SK-N-SH treated with all-trans-retinoic acid at 6 μM for 48 hours (cell line): ENCODE measurements around the gene RAD51B.

Source experiments
- ATAC-seq: fragments of 200-7000 bp; cut with Tn5 transposase; 3 replicates; pipeline ENCODE4 v1.9.1; 2020; ENCODE audit warnings: mild to moderate bottlenecking, moderate library complexity
- ARNTL ChIP-seq: fragments of 450-650 bp; formaldehyde crosslinking; IDR thresholded peaks from 2 replicates; pipeline ENCODE4 v1.5.0; 2020; ENCODE audit warnings: low read depth, mild to moderate bottlenecking, moderate library complexity, borderline replicate concordance
- BACH2 ChIP-seq: fragments of 250-450 bp; sonication (Bioruptor Pico); IDR thresholded peaks from 2 replicates; pipeline ENCODE4 v1.9.0; 2021; ENCODE audit warnings: mild to moderate bottlenecking, borderline replicate concordance
- CREB5 ChIP-seq: fragments of 250-450 bp; sonication (Bioruptor Pico); IDR thresholded peaks from 2 replicates; pipeline ENCODE4 v1.5.1; 2020; ENCODE audit warnings: low read depth, mild to moderate bottlenecking, moderate library complexity
- CSDC2 ChIP-seq: fragments of 250-450 bp; sonication (Bioruptor Pico); IDR thresholded peaks from 2 replicates; pipeline ENCODE4 v1.5.0; 2020; ENCODE audit warnings: mild to moderate bottlenecking, moderate library complexity
- CSRNP3 ChIP-seq: fragments of 250-450 bp; sonication (Bioruptor Pico); IDR thresholded peaks from 2 replicates; pipeline ENCODE4 v1.5.1; 2021; ENCODE audit warnings: mild to moderate bottlenecking, moderate library complexity
- ESRRG ChIP-seq: fragments of 250-450 bp; sonication (Bioruptor Pico); IDR thresholded peaks from 2 replicates; pipeline ENCODE4 v1.6.1; 2021; ENCODE audit warnings: mild to moderate bottlenecking
- GLIS3 ChIP-seq: fragments of 250-450 bp; sonication (Bioruptor Pico); IDR thresholded peaks from 2 replicates; pipeline ENCODE4 v1.5.0; 2020; ENCODE audit warnings: mild to moderate bottlenecking, moderate library complexity
- OSR1 ChIP-seq: fragments of 250-450 bp; sonication (Bioruptor Pico); IDR thresholded peaks from 2 replicates; pipeline ENCODE4 v1.8.0; 2022; ENCODE audit warnings: moderate library complexity, mild to moderate bottlenecking, inconsistent platforms
- PATZ1 ChIP-seq: fragments of 250-450 bp; sonication (Bioruptor Pico); IDR thresholded peaks from 2 replicates; pipeline ENCODE4 v1.8.0; 2020; ENCODE audit warnings: mild to moderate bottlenecking, moderate library complexity, borderline replicate concordance
- PPARA ChIP-seq: fragments of 250-450 bp; sonication (Bioruptor Pico); IDR thresholded peaks from 2 replicates; pipeline ENCODE4 v1.5.0; 2020; ENCODE audit warnings: mild to moderate bottlenecking, borderline replicate concordance
- SNAI2 ChIP-seq: fragments of 250-450 bp; sonication (Bioruptor Pico); IDR thresholded peaks from 2 replicates; pipeline ENCODE4 v1.5.0; 2020; ENCODE audit warnings: mild to moderate bottlenecking, moderate library complexity
- TCF4 ChIP-seq: fragments of 250-450 bp; sonication (Bioruptor Pico); IDR thresholded peaks from 2 replicates; pipeline ENCODE4 v1.8.0; 2021; ENCODE audit warnings: mild to moderate bottlenecking, moderate library complexity, borderline replicate concordance
- TOX ChIP-seq: fragments of 250-450 bp; sonication (Bioruptor Pico); IDR thresholded peaks from 2 replicates; pipeline ENCODE4 v1.8.0; 2021; ENCODE audit warnings: mild to moderate bottlenecking, moderate library complexity, borderline replicate concordance
- TSHZ2 ChIP-seq: fragments of 250-450 bp; sonication (Bioruptor Pico); IDR thresholded peaks from 2 replicates; pipeline ENCODE4 v1.5.0; 2020; ENCODE audit warnings: mild to moderate bottlenecking, moderate library complexity
- ZC3H10 ChIP-seq: fragments of 250-450 bp; sonication (Bioruptor Pico); IDR thresholded peaks from 2 replicates; pipeline ENCODE4 v1.5.1; 2021; ENCODE audit warnings: mild to moderate bottlenecking, moderate library complexity
- ZFP30 ChIP-seq: fragments of 450-650 bp; formaldehyde crosslinking; IDR thresholded peaks from 2 replicates; pipeline ENCODE4 v1.5.0; 2022; ENCODE audit warnings: mild to moderate bottlenecking, moderate library complexity
- ZNF565 ChIP-seq: fragments of 450-650 bp; formaldehyde crosslinking; conservative IDR thresholded peaks from 2 replicates; pipeline ENCODE4 v1.5.0; 2020; ENCODE audit warnings: low read depth, mild to moderate bottlenecking, moderate library complexity
- ZNF70 ChIP-seq: fragments of 450-650 bp; formaldehyde crosslinking; IDR thresholded peaks from 2 replicates; pipeline ENCODE4 v1.5.0; 2020; ENCODE audit warnings: mild to moderate bottlenecking, moderate library complexity

Gene RAD51B

GRCh38 chr14:67773844-67774377 lies 45.7 kb upstream of the RAD51B start (continued):
- no peak for TF ChIP-seq CREB5

- TF ChIP-seq CSDC2 (no peak), TCF4 (CRISPR knock-in tag) (no peak), ESRRG (CRISPR knock-in tag) (no peak), ZNF565 (CRISPR knock-in tag) (no peak), CSRNP3 (no peak), PPARA (CRISPR knock-in tag) (no peak), TSHZ2 (no peak), GLIS3 (no peak), BACH2 (CRISPR knock-in tag) (no peak), CREB5 (no peak), ZC3H10 (CRISPR knock-in tag) (no peak)
- no peak for ATAC-seq
These were observed 42.8 kb upstream of the RAD51B start for GRCh38 chr14:67776653-67777322.

GRCh38 chr14:67778792-67779191 lies 40.8 kb upstream of the RAD51B start:
- ATAC-seq = no peak
- TF ChIP-seq ZFP30 (no peak), OSR1 (CRISPR knock-in tag) (no peak), PPARA (CRISPR knock-in tag) (no peak), CREB5 (no peak), ARNTL (CRISPR knock-in tag) (no peak), SNAI2 (CRISPR knock-in tag) (no peak), PATZ1 (CRISPR knock-in tag) (no peak), CSRNP3 (no peak), TOX (no peak), ZNF565 (CRISPR knock-in tag) (no peak), ZNF70 (no peak), CSDC2 (no peak), TSHZ2 (no peak), ZC3H10 (CRISPR knock-in tag) (no peak), ESRRG (CRISPR knock-in tag) (no peak), TCF4 (CRISPR knock-in tag) (no peak)
